Breast epithelium (tissue), 4 donors: ENCODE measurements around the gene CCBE1. TPM values are rescaled to one million over a fixed set of nuclear protein-coding genes. Genes with fewer than 3 reads are reported as not detected.

Experiments used
- DNase-seq, 2 donors: peaks; one replicate each; pipeline ENCODE4 v3.0.0-alpha.2; 2019; ENCODE audit warnings: low spot score in 2 of 2
- H3K27ac ChIP-seq, 2 donors: fragments of 200-600 bp; sonication (generic) in 1 of 2; one replicate each; pipeline ENCODE4 v1.5.1; 2016 to 2019; ENCODE audit warnings: mild to moderate bottlenecking in 1 of 2
- H3K27me3 ChIP-seq, 2 donors: fragments of 200-600 bp; sonication (generic) in 1 of 2; one replicate each; pipeline versions ENCODE4 v1.5.1 to v1.6.0; 2017 to 2019; ENCODE audit warnings: control low read depth in 1 of 2, mild to moderate bottlenecking in 1 of 2
- H3K36me3 ChIP-seq: fragments of 200-600 bp; one replicate; pipeline ENCODE4 v1.5.1; 2019
- H3K4me1 ChIP-seq, 2 donors: fragments of 200-600 bp; sonication (generic); one replicate each; pipeline ENCODE4 v1.5.1; 2016 to 2019; ENCODE audit warnings: control low read depth in 1 of 2
- H3K4me3 ChIP-seq, 3 donors: fragments of 200-600 bp; sonication (generic); 1 replicate in 2 of 3; 2 replicates in 1 of 3; pipeline ENCODE4 v1.5.1; 2016 to 2019; ENCODE audit warnings: mild to moderate bottlenecking in 3 of 3, moderate library complexity in 2 of 3
- H3K9me3 ChIP-seq, 2 donors: fragments of 200-600 bp; sonication (generic) in 1 of 2; one replicate each; pipeline ENCODE4 v1.5.1; 2016 to 2019; ENCODE audit warnings: control low read depth in 1 of 2
- POLR2A ChIP-seq: fragments of 450-650 bp; IDR thresholded peaks from one replicate; pipeline ENCODE4 v1.6.1; 2016; ENCODE audit warnings: antibody characterized with exemption, mild to moderate bottlenecking, moderate library complexity
- POLR2AphosphoS5 ChIP-seq, 3 donors: sonication (generic); formaldehyde crosslinking; IDR thresholded peaks; one replicate each; pipeline ENCODE4 v1.6.1; 2017; ENCODE audit warnings: antibody characterized with exemption in 3 of 3
- intact Hi-C: fragments of 100-400 bp; cut with DNase I; formaldehyde crosslinking; loops from one replicate; pipeline ENCODE4 v1.15.1; 2023; ENCODE audit warnings: low total_unique reads
- total RNA-seq, 3 donors: library from RNA; depleted of rRNA; stranded (reverse); fragments of >200 nt; gene quantifications; one replicate each; pipeline ENCODE4 v1.1.0, GENCODE V29; 2016
- TF ChIP-seq, protein P1 (sequence below), 3 donors: fragments of 450-650 bp; IDR thresholded peaks; one replicate each; pipeline ENCODE4 v1.5.1; 2016 to 2017; ENCODE audit warnings: antibody characterized with exemption in 3 of 3, mild to moderate bottlenecking in 3 of 3, moderate library complexity in 3 of 3

Gene CCBE1
- total RNA-seq, 3 donors from 2014 or later = 3.5 to 4.9 (median 4.0) TPM

DNA sequence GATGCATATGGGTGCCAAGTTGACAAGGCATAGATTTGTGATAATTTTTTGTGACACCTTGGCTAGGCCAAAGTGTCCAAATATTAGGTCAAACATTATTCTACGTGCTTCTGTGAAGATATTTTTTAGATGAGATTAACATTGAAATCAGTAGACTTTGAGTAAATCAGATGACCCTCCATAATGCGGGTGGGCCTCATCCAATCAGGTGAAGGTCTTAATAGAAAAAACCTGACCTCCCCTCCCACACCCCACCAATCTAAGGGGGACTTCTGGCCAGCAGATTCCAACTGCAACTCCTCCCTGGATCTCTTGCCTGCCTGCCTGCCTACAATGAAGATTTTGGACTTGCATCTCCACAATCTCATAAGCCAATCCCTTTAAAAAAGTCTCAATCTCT lies 219.4 kb downstream of the CCBE1 start:
- intact Hi-C loops = no loop called here

DNA sequence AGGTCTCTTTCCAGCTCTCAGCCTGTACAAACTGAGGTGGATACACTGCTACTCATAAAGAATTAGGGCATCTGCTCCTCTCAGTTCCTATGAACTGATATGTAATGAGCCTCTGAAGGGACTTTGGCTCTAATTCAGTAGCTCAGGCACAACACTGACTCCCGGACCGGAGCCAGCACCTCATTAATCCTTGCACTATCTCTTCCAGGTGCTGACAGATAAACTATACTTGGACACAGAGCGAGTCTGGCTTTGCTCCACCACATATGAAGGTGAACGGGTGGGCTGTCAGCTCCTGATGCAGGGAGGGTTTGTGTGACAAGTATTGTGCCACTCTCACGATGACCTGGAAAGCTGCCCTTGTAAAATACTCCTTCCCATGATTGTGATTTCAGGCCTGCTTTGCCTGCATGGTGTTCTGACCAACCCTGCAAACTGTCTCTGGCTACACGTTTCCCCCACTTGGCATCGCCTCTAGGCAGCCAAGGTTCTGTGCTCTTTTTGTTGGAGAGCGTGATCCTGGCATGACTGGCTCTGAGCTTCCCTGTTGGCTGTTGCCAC lies 226.6 kb downstream of the CCBE1 start:
- TF ChIP-seq POLR2A (no peak), POLR2AphosphoS5 (IDR thresholded peaks at IDR 0.05) (no peak)
- TF ChIP-seq, protein P1, sequence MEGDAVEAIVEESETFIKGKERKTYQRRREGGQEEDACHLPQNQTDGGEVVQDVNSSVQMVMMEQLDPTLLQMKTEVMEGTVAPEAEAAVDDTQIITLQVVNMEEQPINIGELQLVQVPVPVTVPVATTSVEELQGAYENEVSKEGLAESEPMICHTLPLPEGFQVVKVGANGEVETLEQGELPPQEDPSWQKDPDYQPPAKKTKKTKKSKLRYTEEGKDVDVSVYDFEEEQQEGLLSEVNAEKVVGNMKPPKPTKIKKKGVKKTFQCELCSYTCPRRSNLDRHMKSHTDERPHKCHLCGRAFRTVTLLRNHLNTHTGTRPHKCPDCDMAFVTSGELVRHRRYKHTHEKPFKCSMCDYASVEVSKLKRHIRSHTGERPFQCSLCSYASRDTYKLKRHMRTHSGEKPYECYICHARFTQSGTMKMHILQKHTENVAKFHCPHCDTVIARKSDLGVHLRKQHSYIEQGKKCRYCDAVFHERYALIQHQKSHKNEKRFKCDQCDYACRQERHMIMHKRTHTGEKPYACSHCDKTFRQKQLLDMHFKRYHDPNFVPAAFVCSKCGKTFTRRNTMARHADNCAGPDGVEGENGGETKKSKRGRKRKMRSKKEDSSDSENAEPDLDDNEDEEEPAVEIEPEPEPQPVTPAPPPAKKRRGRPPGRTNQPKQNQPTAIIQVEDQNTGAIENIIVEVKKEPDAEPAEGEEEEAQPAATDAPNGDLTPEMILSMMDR (IDR thresholded peaks at IDR 0.05) = no peak
- DNase-seq = no peak
- no peaks in the 10 kb centered on the region for H3K27me3 ChIP-seq
- no peak overlapping the region for H3K27ac ChIP-seq
- intact Hi-C loops = no loop called here
- no peaks in the 10 kb centered on the region for H3K4me1 ChIP-seq
- no peak overlapping the region for H3K4me3 ChIP-seq
- H3K9me3 ChIP-seq = no peaks in the 10 kb centered on the region
- H3K36me3 ChIP-seq = no peaks in the 10 kb centered on the region

More for the DNA sequence above, 219.4 kb downstream of the CCBE1 start:
- Histone ChIP-seq H3K36me3 (no peaks in the 10 kb centered on the region), H3K9me3 (no peaks in the 10 kb centered on the region), H3K27me3 (no peaks in the 10 kb centered on the region), H3K4me1 (no peaks in the 10 kb centered on the region), H3K27ac (no peak overlapping the region), H3K4me3 (no peak overlapping the region)
- TF ChIP-seq POLR2A = no peak
- TF ChIP-seq POLR2AphosphoS5 (IDR thresholded peaks at IDR 0.05) = no peak
- TF ChIP-seq, protein P1 (IDR thresholded peaks at IDR 0.05) = no peak
- no peak for DNase-seq

DNA sequence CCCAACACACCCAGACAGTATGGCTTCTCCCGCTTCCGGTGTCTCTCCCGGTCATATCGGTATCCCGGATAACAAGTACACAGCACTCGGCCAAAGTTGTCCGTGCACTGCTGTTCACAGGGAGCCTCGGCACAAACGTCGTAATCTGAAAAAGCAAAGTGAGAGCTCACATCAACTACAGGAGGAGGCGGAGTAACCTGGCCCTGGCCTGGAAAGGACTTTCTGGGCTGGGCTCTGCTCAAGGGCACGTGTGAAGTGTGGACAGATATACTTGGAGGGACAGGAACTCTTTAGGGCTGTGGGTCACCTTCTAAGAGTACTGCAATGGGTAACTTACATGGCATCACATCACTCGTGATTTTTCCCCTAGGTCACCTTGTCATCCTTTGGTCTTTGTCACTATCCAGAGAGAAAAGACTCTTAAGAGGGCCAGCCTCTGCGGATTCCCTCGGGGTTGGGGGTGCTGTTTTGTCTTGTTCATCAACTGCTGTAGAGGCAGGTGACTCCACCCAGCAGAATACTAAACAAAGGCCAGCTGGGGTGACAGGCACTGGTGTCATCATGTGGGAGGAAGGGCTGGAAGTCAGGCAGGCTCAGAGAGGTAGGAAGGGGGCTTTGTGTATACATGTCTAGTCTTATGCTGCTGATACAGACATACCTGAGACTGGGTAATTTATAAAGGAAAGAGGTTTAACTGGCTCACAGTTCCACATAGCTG lies 227.6 kb downstream of the CCBE1 start:
- intact Hi-C loops = no loop called here
- Histone ChIP-seq H3K9me3 (no peaks in the 10 kb centered on the region), H3K4me1 (no peaks in the 10 kb centered on the region), H3K27ac (no peak overlapping the region), H3K36me3 (no peaks in the 10 kb centered on the region), H3K4me3 (no peak overlapping the region), H3K27me3 (no peaks in the 10 kb centered on the region)
- no peak for DNase-seq
- TF ChIP-seq POLR2A = no peak
- TF ChIP-seq, protein P1 (IDR thresholded peaks at IDR 0.05) = no peak
- TF ChIP-seq POLR2AphosphoS5 (IDR thresholded peaks at IDR 0.05) = no peak

DNA sequence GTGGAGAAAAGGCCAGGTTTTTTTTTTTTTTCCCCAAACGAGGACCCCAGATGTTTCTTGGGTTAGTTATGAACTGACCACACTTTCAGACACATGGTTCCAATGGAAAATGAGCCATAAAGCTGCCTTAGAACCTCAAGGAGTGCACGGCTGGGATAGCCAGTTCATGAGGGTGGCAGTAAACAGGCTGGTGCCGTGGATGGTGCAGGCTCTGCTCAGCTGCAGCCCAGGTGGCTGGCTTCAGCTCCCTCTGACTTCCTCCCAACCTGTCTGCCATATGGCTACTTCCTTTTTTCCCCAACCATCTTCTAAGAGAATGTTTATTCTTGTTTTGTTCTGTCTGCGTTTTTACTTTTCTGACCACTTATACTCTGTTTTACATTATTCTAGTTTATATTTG lies 228.4 kb downstream of the CCBE1 start:
- TF ChIP-seq POLR2A (no peak), POLR2AphosphoS5 (IDR thresholded peaks at IDR 0.05) (no peak)
- TF ChIP-seq, protein P1 (IDR thresholded peaks at IDR 0.05) = no peak
- H3K4me1 ChIP-seq = no peaks in the 10 kb centered on the region
- intact Hi-C loops = no loop called here
- no peaks in the 10 kb centered on the region for H3K36me3 ChIP-seq
- no peaks in the 10 kb centered on the region for H3K27me3 ChIP-seq
- no peaks in the 10 kb centered on the region for H3K9me3 ChIP-seq
- H3K4me3 ChIP-seq = no peak overlapping the region
- no peak overlapping the region for H3K27ac ChIP-seq
- no peak for DNase-seq

DNA sequence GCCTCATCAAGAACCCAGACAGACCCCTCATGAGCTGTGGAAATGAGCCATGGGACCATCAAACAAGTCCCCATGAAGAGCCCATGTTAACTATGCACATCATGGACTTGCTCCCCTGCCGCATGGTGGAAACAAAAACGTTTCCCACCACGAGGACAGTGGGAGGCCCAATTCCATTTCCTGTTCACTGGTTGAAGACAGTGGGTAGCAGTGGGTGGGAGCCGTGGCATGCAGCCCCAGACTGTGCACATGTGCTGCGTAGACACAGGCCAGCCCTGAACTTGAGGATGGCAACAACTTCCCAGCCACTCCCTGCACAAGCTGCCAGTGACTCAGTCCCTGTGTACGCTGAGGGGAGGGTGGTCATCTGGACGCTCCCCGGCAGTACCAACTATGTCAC lies 229.7 kb downstream of the CCBE1 start:
- H3K36me3 ChIP-seq = no peaks in the 10 kb centered on the region
- no peaks in the 10 kb centered on the region for H3K9me3 ChIP-seq
- no peak for DNase-seq
- no peaks in the 10 kb centered on the region for H3K27me3 ChIP-seq
- H3K4me1 ChIP-seq = no peaks in the 10 kb centered on the region
- H3K27ac ChIP-seq = no peak overlapping the region
- no peak overlapping the region for H3K4me3 ChIP-seq
- TF ChIP-seq POLR2A = no peak
- no peak for TF ChIP-seq POLR2AphosphoS5 (IDR thresholded peaks at IDR 0.05)
- TF ChIP-seq, protein P1 (IDR thresholded peaks at IDR 0.05) = no peak
- intact Hi-C loops = no loop called here
